Stimulated activated CD4-positive, alpha-beta T cell treated with anti-CD3 and anti-CD28 coated beads, Interleukin-4, amount 100 ng/mL, for 24 hours (primary cell): ENCODE data around the gene OLIG2.
A peak's percentile ranks its signal among the peaks of the same experiment; 100 is the strongest.

Experiments used
- DNase-seq: peaks from one replicate; pipeline ENCODE4 v3.0.0-alpha.2; 2020

The OLIG2 gene

DNA sequence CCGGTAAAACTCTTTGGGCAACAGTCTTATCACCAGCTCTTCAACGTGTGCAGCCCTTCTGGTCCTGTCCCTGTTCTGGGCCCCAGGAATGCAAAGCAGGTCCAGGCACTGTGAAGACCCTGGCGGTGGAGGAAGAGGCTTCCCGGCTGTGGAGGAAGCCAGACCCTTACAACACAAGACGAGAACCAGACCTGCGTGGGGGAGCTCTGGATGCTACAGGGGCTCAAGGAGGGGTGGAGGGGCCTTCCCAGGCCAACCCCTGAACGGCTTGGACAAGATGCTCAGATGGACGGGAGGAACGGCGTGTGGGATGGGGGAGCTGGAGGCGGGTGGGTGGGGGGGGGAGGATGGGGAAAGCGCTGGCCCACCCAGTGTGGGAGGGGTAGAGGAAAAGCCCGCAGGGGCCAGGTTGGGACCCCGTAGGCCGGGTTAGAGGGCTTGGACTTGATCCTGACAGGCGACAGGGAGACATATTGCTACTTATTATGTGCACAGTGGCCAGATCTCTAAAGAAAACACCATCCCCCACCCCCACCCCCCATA, 5.1 kb upstream of the OLIG2 start:
- DNase-seq, result no peak

- DNase-seq, result no peak
Observed at GRCh38 chr21:33021150-33021549, 4.6 kb upstream of the OLIG2 start.

GRCh38 chr21:33021667-33022066, 4.1 kb upstream of the OLIG2 start:
- no peak for DNase-seq

DNA sequence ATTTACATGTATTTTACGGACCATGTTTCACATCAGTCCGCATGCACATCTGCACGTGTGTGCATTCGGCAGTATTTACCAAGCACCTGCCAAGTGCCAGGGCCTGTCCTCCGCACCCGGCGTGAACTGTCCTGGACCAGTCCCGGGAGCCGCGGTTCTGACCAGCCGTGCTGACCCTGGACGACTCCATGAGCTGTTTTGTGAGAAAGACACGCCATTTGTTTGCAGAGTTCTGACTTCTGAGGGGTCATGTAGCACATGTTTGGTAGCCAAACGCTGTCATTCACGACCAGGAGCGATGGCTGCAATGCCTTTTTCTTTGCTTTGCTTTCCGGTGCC, 3.3 kb upstream of the OLIG2 start:
- DNase-seq, result no peak

GRCh38 chr21:33022828-33023573, 2.7 kb upstream of the OLIG2 start:
- no peak for DNase-seq

GRCh38 chr21:33023574-33024200, 2.0 kb upstream of the OLIG2 start:
- no peak for DNase-seq

DNA sequence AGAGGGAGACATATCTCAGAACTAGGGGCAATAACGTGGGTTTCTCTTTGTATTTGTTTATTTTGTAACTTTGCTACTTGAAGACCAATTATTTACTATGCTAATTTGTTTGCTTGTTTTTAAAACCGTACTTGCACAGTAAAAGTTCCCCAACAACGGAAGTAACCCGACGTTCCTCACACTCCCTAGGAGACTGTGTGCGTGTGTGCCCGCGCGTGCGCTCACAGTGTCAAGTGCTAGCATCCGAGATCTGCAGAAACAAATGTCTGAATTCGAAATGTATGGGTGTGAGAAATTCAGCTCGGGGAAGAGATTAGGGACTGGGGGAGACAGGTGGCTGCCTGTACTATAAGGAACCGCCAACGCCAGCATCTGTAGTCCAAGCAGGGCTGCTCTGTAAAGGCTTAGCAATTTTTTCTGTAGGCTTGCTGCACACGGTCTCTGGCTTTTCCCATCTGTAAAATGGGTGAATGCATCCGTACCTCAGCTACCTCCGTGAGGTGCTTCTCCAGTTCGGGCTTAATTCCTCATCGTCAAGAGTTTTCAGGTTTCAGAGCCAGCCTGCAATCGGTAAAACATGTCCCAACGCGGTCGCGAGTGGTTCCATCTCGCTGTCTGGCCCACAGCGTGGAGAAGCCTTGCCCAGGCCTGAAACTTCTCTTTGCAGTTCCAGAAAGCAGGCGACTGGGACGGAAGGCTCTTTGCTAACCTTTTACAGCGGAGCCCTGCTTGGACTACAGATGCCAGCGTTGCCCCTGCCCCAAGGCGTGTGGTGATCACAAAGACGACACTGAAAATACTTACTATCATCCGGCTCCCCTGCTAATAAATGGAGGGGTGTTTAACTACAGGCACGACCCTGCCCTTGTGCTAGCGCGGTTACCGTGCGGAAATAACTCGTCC, 1.3 kb upstream of the OLIG2 start:
- no peak for DNase-seq

- no peak for DNase-seq
Observed at GRCh38 chr21:33025106-33025488, 638 bp upstream of the OLIG2 start.

- DNase-seq, result no peak
Observed at GRCh38 chr21:33026443-33026858, 716 bp downstream of the OLIG2 start.

DNA sequence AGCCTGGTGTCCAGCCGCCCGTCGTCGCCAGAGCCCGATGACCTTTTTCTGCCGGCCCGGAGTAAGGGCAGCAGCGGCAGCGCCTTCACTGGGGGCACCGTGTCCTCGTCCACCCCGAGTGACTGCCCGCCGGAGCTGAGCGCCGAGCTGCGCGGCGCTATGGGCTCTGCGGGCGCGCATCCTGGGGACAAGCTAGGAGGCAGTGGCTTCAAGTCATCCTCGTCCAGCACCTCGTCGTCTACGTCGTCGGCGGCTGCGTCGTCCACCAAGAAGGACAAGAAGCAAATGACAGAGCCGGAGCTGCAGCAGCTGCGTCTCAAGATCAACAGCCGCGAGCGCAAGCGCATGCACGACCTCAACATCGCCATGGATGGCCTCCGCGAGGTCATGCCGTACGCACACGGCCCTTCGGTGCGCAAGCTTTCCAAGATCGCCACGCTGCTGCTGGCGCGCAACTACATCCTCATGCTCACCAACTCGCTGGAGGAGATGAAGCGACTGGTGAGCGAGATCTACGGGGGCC, 1.2 kb downstream of the OLIG2 start:
- no peak for DNase-seq

DNA sequence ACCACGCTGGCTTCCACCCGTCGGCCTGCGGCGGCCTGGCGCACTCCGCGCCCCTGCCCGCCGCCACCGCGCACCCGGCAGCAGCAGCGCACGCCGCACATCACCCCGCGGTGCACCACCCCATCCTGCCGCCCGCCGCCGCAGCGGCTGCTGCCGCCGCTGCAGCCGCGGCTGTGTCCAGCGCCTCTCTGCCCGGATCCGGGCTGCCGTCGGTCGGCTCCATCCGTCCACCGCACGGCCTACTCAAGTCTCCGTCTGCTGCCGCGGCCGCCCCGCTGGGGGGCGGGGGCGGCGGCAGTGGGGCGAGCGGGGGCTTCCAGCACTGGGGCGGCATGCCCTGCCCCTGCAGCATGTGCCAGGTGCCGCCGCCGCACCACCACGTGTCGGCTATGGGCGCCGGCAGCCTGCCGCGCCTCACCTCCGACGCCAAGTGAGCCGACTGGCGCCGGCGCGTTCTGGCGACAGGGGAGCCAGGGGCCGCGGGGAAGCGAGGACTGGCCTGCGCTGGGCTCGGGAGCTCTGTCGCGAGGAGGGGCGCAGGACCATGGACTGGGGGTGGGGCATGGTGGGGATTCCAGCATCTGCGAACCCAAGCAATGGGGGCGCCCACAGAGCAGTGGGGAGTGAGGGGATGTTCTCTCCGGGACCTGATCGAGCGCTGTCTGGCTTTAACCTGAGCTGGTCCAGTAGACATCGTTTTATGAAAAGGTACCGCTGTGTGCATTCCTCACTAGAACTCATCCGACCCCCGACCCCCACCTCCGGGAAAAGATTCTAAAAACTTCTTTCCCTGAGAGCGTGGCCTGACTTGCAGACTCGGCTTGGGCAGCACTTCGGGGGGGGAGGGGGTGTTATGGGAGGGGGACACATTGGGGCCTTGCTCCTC, 1.9 kb downstream of the OLIG2 start:
- no peak for DNase-seq

DNA sequence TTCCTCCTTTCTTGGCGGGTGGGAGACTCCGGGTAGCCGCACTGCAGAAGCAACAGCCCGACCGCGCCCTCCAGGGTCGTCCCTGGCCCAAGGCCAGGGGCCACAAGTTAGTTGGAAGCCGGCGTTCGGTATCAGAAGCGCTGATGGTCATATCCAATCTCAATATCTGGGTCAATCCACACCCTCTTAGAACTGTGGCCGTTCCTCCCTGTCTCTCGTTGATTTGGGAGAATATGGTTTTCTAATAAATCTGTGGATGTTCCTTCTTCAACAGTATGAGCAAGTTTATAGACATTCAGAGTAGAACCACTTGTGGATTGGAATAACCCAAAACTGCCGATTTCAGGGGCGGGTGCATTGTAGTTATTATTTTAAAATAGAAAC, 2.5 kb downstream of the OLIG2 start:
- no peak for DNase-seq

DNA sequence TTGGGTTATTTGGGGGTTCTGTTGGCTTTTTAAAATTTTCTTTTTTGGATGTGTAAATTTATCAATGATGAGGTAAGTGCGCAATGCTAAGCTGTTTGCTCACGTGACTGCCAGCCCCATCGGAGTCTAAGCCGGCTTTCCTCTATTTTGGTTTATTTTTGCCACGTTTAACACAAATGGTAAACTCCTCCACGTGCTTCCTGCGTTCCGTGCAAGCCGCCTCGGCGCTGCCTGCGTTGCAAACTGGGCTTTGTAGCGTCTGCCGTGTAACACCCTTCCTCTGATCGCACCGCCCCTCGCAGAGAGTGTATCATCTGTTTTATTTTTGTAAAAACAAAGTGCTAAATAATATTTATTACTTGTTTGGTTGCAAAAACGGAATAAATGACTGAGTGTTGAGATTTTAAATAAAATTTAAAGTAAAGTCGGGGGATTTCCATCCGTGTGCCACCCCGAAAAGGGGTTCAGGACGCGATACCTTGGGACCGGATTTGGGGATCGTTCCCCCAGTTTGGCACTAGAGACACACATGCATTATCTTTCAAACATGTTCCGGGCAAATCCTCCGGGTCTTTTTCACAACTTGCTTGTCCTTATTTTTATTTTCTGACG, 3.1 kb downstream of the OLIG2 start:
- peak; percentile 26 for DNase-seq

DNA sequence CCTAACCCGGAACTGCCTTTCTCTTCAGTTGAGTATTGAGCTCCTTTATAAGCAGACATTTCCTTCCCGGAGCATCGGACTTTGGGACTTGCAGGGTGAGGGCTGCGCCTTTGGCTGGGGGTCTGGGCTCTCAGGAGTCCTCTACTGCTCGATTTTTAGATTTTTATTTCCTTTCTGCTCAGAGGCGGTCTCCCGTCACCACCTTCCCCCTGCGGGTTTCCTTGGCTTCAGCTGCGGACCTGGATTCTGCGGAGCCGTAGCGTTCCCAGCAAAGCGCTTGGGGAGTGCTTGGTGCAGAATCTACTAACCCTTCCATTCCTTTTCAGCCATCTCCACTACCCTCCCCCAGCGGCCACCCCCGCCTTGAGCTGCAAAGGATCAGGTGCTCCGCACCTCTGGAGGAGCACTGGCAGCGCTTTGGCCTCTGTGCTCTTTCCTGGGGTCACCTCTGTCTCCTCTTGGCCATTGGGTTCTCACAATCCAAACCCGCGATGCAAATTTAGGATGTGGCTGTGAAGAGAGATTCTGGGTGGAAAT, 3.7 kb downstream of the OLIG2 start:
- DNase-seq, result no peak

- DNase-seq, result no peak
Observed at GRCh38 chr21:33029975-33030461, 4.3 kb downstream of the OLIG2 start.

- no peak for DNase-seq
Observed at GRCh38 chr21:33030633-33031032, 4.9 kb downstream of the OLIG2 start.

GRCh38 chr21:33031152-33031911, 5.6 kb downstream of the OLIG2 start:
- DNase-seq, result no peak

DNA sequence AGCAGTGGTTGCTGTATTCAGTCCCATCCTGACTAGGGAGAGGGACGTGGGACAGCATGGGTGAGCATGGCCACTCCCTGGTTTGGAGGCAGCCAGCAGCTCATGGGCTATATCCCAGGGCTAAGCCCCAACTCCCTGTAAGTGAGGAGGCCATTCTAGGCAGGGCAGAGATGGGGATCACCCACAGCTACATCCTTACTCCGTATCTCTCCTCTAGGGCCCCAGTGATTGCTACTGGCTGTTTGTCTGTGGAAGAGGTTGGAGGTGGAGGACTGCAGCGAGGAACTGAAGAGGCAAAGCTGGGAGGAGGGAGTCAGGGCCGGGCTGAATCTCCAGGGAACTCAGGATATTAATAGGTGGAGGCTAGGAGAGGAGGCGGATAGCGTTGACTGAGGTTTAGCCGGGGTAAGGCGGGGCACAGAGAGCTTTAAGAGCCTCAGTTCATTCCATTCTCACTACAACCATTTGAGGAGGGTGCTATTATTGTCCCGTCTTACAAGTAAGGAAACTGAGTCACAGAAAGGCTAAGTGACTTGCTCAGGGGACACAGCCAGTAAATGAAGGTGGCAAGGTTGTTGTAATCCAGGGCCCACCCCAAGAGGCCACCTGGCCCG, 6.8 kb downstream of the OLIG2 start:
- no peak for DNase-seq

DNA sequence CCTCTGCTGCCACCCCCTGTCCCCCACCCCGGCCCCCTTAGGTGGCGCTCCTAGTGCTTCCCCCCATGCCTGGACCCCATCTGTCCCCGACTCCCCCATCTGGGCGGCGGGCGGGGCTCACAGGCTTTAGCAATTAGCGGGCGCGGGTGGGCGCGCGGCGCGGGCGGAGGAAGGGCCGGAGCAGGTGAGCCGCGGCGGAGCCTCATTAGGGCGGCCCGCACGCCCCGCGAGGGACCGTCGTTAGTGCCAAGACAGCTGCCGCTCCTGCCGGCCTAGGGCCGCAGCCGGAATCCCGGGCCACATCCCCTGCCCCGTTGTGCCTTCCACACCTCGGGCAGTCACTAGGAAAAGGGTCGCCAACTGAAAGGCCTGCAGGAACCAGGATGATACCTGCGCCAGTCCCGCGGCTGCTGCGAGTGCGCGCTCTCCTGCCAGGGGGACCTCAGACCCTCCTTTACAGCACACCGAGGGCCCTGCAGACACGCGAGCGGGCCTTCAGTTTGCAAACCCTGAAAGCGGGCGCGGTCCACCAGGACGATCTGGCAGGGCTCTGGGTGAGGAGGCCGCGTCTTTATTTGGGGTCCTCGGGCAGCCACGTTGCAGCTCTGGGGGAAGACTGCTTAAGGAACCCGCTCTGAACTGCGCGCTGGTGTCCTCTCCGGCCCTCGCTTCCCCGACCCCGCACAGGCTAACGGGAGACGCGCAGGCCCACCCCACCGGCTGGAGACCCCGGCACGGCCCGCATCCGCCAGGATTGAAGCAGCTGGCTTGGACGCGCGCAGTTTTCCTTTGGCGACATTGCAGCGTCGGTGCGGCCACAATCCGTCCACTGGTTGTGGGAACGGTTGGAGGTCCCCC, 7.6 kb downstream of the OLIG2 start:
- no peak for DNase-seq
